ENCODE measurements around the gene GPR160.

- TF ChIP-seq EP300 (IDR thresholded peaks at IDR 0.05) = no peak
- TF ChIP-seq, protein P1, sequence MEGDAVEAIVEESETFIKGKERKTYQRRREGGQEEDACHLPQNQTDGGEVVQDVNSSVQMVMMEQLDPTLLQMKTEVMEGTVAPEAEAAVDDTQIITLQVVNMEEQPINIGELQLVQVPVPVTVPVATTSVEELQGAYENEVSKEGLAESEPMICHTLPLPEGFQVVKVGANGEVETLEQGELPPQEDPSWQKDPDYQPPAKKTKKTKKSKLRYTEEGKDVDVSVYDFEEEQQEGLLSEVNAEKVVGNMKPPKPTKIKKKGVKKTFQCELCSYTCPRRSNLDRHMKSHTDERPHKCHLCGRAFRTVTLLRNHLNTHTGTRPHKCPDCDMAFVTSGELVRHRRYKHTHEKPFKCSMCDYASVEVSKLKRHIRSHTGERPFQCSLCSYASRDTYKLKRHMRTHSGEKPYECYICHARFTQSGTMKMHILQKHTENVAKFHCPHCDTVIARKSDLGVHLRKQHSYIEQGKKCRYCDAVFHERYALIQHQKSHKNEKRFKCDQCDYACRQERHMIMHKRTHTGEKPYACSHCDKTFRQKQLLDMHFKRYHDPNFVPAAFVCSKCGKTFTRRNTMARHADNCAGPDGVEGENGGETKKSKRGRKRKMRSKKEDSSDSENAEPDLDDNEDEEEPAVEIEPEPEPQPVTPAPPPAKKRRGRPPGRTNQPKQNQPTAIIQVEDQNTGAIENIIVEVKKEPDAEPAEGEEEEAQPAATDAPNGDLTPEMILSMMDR (IDR thresholded peaks at IDR 0.05) = no peak
Measured at GRCh38 chr3:170024581-170024980, 13.2 kb upstream of the GPR160 start.
